ENCODE data around the gene GCG.

Gene GCG

DNA sequence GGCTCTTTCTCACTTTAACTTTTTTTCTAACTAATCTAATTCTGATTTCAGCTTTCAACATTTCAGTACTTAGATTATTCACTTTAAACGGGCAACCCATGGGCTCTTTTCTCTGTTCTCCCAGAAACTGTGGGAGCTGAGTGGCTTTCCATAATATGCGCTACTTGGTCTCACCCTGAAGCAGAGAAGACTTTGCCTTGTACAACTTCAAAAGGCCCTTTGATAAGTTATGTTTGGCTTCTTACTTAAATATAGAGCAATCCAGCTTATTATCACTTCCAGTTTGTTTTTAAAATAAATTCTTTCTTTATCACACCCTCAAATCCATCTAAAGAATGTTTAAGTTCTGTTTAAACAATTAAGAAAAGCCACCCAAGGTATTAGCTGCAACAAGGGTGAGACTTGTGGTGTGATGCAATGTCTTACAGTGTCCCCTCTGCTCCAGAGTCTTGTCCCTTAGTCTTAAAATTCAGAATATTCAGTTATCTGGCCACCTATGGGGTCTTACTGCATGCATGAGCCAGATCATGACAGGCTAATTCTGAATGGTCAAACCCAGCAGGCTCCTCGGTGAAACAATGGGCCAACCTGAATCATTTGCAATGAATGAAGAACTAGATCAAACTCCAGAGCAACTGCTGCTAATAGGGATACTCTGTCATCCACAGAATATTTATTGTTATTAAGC, 38.8 kb downstream of the GCG start:
- TF ChIP-seq, protein P1, sequence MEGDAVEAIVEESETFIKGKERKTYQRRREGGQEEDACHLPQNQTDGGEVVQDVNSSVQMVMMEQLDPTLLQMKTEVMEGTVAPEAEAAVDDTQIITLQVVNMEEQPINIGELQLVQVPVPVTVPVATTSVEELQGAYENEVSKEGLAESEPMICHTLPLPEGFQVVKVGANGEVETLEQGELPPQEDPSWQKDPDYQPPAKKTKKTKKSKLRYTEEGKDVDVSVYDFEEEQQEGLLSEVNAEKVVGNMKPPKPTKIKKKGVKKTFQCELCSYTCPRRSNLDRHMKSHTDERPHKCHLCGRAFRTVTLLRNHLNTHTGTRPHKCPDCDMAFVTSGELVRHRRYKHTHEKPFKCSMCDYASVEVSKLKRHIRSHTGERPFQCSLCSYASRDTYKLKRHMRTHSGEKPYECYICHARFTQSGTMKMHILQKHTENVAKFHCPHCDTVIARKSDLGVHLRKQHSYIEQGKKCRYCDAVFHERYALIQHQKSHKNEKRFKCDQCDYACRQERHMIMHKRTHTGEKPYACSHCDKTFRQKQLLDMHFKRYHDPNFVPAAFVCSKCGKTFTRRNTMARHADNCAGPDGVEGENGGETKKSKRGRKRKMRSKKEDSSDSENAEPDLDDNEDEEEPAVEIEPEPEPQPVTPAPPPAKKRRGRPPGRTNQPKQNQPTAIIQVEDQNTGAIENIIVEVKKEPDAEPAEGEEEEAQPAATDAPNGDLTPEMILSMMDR (IDR thresholded peaks at IDR 0.05; ENCODE audit: borderline replicate concordance, control extremely low read depth, extremely low read depth, insufficient read depth, missing control alignments), result no peak
- DNase-seq (ENCODE audit: low spot score), result no peak
- in situ Hi-C loops (cut with MboI; ENCODE audit: low sequenced_read_pairs, unreplicated experiment), result loop anchor here (25.0 kb wide), 1 partner anchor 526 kb away; no protein-coding TSS in a partner anchor

- DNase-seq (ENCODE audit: low spot score), result no peak
- in situ Hi-C loops (cut with MboI; ENCODE audit: low sequenced_read_pairs, unreplicated experiment), result loop anchor here (25.0 kb wide), 1 partner anchor 525 kb away; no protein-coding TSS in a partner anchor
- TF ChIP-seq, protein P1 (IDR thresholded peaks at IDR 0.05; ENCODE audit: borderline replicate concordance, control extremely low read depth, extremely low read depth, insufficient read depth, missing control alignments), result no peak
Measured at GRCh38 chr2:162111958-162112850, 39.8 kb downstream of the GCG start.

DNA sequence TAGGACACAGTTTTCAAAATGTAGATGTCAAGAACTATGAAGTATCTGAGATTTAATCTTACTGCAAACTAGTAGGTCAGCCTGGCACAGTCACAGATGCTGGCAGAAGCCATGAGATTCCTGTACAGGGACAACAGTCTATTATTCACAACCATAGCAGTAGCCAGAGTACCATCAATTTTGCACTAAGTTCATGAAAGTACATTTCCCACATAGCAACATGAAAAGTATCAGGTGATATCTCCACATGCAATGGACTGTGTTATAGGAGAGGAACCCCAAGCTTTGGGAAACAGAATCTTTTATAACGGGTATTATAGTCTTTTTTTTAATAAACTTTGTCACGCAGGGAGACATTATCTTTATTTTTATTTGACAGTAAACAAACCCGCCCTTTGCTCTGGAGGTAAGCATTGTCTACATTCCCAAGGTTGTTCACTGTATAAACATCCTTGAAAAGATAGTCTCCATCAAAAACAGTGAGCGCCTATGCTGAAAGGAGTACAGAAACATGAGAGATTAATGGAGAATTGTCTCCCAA, 44.6 kb downstream of the GCG start:
- in situ Hi-C loops (cut with MboI; ENCODE audit: low sequenced_read_pairs, unreplicated experiment), result loop anchor here (25.0 kb wide), 1 partner anchor 520 kb away; no protein-coding TSS in a partner anchor
- DNase-seq (ENCODE audit: low spot score), result no peak
- TF ChIP-seq, protein P1 (IDR thresholded peaks at IDR 0.05; ENCODE audit: borderline replicate concordance, control extremely low read depth, extremely low read depth, insufficient read depth, missing control alignments), result no peak

DNA sequence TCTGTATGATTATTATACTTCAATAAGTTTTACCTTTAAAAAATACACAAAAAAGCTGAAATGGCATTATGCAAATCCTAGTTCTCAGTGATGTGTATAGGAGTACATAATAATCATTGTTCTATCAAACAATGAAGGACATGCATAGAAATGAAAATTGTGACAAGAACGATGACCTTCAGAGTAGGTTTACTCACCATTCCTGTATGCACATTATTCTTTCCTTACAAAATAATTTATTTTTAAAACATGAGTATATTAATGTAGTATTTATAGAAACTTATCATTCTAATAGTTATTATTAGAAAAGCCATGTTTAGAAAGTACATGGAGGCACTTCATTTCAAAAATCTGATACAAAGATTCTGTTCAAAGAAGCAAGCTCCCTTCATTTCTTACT, 45.3 kb downstream of the GCG start:
- in situ Hi-C loops (cut with MboI; ENCODE audit: low sequenced_read_pairs, unreplicated experiment), result loop anchor here (25.0 kb wide), 1 partner anchor 519 kb away; no protein-coding TSS in a partner anchor
- DNase-seq (ENCODE audit: low spot score), result no peak
- TF ChIP-seq, protein P1 (IDR thresholded peaks at IDR 0.05; ENCODE audit: borderline replicate concordance, control extremely low read depth, extremely low read depth, insufficient read depth, missing control alignments), result no peak

- in situ Hi-C loops (cut with MboI; ENCODE audit: low sequenced_read_pairs, unreplicated experiment), result loop anchor here (25.0 kb wide), 1 partner anchor 519 kb away; no protein-coding TSS in a partner anchor
- TF ChIP-seq, protein P1 (IDR thresholded peaks at IDR 0.05; ENCODE audit: borderline replicate concordance, control extremely low read depth, extremely low read depth, insufficient read depth, missing control alignments), result no peak
Measured at GRCh38 chr2:162106146-162106551, 45.9 kb downstream of the GCG start.

DNA sequence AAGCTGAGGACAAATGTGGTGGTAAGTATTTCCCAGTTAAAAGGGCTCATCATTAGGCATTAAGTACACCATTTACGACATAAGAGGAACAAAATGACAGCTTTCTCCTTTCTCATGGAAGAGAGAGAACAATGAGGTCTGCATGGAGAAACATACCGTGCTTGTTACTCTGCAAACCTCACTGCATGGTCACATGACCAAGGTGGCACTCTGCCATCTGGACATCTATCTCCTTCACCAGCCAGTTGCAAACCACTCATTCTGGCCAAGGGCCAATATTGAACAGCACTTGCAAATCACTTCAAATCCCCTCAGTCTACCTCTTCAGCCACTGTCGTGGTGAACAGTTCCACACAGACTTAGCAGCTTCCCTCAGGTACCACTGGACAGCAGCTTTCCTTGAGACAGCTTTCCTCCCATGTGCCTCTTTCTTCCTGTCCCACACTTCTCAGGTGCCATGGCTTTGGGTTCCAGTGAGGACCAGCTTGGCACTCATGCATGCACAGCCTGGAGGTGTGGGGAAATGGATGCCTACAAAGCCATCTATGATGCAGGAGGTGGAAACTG, 48.5 kb downstream of the GCG start:
- TF ChIP-seq, protein P1 (IDR thresholded peaks at IDR 0.05; ENCODE audit: borderline replicate concordance, control extremely low read depth, extremely low read depth, insufficient read depth, missing control alignments), result no peak
- no peak for DNase-seq (ENCODE audit: low spot score)
- in situ Hi-C loops (cut with MboI; ENCODE audit: low sequenced_read_pairs, unreplicated experiment), result loop anchor here (25.0 kb wide), 1 partner anchor 516 kb away; no protein-coding TSS in a partner anchor

More at GRCh38 chr2:162106146-162106551, 45.9 kb downstream of the GCG start:
- no peak for DNase-seq (ENCODE audit: low spot score)

Data from GM13976 (cell line).